Esophagus mucosa (tissue), 1 donor: ENCODE data around the gene GDPD5. TPM values are rescaled to one million over a fixed set of nuclear protein-coding genes. Genes with fewer than 3 reads are reported as not detected.

Source experiments
- ATAC-seq: fragments of 200-7000 bp; cut with Tn5 transposase; one replicate; pipeline ENCODE4 v1.9.1; 2020
- total RNA-seq: library from RNA; stranded (reverse); gene quantifications from one replicate; pipeline ENCODE4 v1.2.4, GENCODE V29; 2023
- donor health status: DM: yes; HTN: yes; CAD: no.

Gene GDPD5, protein sequence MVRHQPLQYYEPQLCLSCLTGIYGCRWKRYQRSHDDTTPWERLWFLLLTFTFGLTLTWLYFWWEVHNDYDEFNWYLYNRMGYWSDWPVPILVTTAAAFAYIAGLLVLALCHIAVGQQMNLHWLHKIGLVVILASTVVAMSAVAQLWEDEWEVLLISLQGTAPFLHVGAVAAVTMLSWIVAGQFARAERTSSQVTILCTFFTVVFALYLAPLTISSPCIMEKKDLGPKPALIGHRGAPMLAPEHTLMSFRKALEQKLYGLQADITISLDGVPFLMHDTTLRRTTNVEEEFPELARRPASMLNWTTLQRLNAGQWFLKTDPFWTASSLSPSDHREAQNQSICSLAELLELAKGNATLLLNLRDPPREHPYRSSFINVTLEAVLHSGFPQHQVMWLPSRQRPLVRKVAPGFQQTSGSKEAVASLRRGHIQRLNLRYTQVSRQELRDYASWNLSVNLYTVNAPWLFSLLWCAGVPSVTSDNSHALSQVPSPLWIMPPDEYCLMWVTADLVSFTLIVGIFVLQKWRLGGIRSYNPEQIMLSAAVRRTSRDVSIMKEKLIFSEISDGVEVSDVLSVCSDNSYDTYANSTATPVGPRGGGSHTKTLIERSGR
- total RNA-seq, result 1.0 TPM

DNA sequence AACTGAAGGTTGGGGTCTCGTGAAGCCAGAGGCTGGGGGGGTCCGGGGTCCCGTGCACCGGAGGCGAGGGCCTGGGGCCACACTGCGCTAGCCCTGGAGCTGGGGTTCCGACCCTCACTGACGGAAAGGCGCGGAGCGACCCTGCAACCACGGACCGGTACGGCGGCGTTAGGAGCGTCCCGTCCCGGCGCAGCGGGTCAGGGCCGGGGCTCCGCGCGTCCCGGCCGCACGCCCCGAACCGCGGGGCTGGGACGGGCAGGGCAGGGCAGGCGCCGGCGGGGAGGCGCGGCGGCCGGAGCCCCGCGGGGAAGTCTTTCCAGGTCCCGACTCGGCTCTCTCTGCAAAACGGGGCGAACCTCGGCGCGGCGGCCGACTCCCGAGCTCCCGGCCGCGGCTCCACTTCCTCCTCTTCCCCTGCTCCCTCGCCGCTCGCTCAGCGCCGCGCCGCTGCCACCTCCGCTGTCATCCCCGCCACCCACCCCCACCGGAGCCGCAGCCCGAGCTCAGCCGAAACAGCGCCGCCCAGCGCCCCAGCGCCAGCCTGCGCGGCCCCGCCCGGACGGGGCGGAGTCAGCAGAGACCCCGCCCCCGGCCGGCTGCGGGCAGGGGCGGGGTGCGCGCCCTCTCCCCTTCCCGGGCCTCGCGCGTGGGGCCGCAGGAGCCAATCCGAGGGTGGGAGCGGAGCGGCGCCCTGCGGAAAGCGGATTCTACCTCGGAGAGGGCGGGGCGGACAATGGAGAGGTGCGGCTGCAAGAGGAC lies at the start of gene GDPD5:
GDPD5 (minus strand) TSS at position 509 of the 759 bp plus-strand sequence. CDS start 48,206 bp downstream, outside the sequence.
- ATAC-seq, result peak; percentile 93

DNA sequence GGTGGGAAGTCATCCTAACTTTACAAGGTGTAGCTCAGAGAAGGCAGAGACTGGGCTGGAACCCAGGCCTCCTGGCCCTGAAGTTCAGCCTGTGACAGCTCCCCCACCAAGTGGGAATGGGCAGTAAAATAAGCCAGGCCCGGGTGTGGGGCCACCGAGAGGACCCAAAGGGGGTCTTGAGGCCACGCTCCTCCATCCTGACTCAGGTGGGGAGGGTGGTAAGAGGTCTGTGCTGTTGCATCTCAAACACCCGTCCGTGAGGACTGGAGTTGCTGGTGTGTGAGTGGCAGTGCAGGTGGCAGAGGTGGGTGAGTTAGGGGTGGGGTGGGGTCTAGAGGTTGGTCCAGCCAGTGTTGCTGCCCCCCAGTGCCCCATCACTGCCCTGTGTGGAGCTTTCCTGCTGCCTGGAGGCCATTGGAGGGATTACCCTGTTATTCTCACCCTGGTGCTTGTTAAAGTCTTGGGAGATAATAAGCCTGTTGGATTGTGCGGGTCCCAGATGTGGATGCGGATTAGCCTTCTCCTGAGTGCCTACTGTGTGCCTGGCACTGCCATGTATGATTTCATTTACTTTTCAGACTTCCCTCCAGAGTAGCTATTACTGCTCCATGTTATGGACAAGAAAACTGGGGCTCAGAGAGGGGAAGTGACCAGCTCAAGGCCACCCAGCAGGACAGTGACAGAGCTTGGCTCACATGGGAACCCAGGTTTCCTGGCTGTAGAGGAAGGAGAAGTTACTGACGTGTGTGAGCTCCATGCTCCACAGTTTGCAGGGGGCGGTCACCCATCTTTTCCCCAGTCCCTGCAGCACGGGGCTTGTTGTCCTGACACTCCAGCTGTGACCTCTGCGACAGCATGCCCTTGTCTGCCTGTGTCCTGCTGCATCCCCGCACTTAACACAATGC lies 49.2 kb upstream of the GDPD5 start:
- no peak for ATAC-seq

DNA sequence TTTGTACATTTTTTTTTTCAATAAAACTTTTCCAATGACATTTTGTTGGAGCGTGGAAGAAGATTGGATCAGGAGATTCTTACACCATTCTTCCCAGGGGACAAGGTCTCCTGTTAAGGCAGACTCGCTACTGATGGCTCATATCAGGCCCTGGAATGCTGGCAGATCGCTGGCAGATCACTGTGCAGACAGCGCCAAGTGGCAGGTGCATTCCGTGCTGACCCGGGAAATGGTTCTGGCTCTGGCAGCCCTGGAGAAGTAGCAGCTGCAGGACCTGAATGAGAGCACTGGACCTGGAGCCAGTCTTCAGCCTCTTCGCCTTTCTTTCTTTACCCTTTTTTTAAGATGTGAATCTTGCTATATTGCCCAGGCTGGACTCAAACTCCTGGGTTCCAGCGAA lies 47.0 kb upstream of the GDPD5 start:
- no peak for ATAC-seq

DNA sequence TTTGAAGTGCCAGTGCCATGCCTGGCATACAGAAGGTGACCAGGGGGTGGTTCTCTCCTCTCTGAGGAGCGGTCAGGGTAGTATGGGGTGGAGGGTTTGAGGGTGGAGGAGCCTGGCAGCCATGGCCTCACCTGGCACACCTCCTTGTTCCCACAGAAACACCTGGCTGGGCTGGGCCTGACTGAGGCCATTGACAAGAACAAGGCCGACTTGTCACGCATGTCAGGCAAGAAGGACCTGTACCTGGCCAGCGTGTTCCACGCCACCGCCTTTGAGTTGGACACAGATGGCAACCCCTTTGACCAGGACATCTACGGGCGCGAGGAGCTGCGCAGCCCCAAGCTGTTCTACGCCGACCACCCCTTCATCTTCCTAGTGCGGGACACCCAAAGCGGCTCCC lies 45.9 kb upstream of the GDPD5 start:
- ATAC-seq, result peak; percentile 72

DNA sequence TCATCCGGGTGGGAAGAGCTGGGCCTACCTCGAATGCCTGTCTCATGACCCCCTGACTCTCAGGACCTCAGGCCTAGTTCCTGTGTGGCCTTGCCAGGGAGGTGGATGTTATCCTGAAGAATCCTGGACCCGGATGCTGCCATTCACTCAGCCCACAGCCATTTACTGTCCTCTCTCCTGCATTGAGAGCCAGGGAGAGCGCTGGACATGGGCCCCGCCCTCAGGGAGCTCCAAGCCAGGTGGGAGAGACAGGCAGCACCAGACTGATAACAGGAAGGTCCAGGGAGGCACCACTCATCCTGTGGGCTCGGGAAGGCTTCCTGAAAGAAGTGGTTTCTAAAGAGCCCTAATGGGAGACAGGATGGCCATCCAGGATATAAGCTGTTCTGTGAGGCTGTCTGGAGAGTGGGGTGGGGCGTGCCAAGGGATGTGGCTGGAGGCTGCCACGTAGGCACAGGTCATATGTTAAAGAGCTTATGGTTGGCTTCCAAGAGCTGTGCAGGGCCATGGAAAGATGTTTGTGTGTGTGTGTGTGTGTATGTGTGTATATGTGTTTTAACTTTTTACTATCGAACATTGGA lies 44.9 kb upstream of the GDPD5 start:
- peak; percentile 26 for ATAC-seq

DNA sequence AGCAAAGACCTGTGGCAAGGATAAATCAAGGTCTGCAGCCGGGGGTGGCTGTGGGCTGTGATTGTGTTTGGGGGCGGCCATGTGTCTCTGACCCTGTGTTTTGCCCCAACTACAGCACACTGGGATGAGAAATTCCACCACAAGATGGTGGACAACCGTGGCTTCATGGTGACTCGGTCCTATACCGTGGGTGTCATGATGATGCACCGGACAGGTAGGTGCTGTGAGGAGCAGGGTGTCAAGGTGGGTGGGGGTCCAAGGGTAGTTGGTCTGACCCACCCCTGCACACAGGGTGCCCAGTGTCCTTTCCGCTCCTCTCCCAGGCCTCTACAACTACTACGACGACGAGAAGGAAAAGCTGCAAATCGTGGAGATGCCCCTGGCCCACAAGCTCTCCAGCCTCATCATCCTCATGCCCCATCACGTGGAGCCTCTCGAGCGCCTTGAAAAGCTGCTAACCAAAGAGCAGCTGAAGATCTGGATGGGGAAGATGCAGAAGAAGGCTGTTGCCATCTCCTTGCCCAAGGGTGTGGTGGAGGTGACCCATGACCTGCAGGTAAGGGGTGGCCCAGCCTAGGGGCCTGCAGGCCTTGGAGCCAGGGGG lies 43.0 kb upstream of the GDPD5 start:
- no peak for ATAC-seq

DNA sequence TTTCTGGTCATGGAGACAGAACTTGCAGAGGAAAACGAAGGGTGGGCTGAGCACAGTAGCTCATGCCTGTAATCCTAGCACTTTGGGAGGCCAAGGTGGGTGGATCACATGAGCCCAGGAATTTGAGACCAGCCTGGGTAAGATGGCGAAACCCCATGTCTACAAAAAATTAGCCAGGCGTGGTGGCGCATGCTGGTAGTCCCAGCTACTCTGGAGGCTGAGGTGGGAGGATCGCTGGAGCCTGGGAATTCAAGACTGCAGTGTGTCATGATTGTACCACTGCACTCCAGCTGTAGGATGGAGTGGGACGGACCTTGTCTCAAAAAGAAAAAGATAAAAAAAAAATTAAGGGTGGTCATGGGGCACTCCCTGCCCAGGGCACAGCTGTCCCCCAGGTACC lies 42.2 kb upstream of the GDPD5 start:
- ATAC-seq, result no peak

DNA sequence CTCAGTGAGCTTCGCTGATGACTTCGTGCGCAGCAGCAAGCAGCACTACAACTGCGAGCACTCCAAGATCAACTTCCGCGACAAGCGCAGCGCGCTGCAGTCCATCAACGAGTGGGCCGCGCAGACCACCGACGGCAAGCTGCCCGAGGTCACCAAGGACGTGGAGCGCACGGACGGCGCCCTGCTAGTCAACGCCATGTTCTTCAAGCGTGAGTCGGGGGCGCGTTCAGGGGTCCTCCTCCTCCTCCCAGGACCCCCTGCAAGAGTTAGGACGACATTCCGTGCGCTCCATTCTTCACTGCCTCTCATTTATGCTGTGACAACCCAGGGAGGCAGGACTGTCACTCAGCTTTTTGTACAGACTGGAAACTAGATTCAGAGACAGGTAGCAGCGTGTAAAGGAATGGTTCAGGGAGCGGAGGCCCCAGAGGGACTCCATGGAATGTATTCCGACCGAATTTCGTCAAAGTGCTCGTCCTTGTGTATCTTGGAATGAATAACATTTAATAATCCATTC lies 41.1 kb upstream of the GDPD5 start:
- ATAC-seq, result no peak

DNA sequence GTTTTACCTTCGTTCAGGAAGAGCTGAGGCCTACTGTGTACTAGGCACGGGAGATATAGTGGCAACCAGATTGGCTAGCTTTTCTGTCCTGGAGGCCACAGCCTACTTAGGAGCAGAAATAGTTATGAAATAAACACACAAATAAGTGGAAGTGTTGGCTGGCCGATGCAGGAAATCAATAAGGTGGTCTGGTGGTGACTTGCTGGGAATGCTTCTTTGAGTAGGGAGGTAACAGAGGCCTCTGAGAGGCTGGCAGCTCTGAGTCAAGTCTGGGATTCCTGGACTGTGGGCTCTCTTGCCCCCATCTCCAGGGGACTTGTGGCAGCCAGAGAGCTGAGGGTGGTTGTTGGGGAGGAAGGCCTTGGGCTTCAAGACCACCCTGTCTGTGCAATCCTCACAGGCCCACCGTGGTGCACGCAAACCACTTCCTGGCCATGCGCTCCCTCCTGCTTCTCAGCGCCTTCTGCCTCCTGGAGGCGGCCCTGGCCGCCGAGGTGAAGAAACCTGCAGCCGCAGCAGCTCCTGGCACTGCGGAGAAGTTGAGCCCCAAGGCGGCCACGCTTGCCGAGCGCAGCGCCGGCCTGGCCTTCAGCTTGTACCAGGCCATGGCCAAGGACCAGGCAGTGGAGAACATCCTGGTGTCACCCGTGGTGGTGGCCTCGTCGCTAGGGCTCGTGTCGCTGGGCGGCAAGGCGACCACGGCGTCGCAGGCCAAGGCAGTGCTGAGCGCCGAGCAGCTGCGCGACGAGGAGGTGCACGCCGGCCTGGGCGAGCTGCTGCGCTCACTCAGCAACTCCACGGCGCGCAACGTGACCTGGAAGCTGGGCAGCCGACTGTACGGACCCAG lies 40.4 kb upstream of the GDPD5 start:
- no peak for ATAC-seq

DNA sequence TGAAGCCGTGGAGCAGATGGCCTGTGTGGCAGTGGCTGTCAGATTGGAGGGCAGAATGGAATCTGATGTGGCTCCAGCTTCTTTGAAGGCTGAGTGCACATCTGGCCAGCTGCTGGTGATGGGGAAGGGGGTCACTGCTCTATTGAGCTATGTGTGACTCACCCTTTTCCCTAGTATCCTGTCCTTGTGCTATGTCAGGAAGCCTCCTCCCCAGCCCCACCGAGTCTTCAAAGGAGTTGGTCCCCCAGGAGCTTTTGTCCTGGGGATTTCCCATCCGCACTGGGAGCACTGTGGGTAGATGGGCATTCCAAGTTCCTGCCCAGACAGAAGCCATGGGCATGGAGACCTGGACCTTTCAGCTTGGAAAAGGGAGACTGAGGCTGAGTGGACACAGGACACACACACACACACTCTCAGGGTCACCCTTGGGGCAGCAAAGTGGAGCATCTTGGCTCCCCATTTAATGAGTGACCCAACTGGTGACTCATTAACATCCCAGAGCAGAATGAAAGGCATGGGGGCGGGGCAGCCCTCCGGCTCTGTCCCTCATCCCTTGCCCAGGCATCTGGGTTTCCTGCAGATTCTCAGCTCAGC lies 39.6 kb upstream of the GDPD5 start:
- peak; percentile 20 for ATAC-seq

DNA sequence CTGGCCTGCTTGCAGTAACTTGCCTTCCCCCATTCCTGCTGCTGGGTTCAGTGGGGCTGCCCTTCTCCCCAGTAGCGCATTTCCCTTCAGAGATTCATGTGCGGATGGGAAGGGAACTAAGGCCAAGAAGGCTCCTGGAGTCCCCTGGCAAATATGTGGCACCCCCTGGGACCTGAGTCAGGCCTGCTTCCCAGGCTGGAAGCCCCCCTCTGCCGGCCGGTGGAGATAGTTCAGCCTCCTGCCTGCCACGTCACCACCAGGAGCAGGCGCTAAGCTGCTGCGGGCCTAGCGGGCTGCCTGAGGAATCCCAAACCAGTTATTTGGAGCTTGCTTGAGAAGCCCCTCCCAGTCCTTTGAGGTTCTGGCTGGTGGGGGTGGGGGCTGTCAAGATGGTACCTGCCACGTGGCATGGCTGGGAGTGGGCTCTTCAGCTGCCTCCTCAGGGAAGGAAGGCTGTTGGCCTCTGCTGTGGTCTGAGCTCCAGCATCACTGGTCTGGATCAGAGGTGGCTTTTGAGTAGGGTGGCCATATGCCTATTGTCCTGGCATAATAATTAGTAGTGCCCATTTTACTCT lies 38.3 kb upstream of the GDPD5 start:
- peak; percentile 48 for ATAC-seq

DNA sequence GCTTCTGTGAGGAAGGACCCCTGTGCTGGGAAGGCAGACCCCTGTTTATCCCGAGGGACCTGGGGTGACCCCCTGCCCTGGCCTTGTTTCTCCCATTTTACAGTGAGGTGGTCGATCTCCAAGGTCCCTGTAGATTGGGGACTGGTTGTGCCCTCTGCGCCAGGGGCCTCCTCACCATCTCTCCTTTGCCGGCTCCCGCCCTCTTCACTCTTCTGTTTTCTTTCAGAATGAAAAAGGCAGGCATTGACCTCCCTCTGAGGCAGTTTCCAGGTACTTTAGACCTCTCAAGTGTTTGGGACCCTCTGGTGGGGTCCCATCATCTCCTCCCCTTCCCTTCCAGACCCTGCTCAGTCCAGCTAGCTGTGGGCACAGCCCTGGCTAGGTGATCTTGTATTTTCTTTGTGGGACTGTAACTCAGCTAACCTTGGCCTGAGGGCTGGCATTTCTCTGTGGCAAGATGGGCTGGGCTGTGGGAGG lies 37.8 kb upstream of the GDPD5 start:
- no peak for ATAC-seq

DNA sequence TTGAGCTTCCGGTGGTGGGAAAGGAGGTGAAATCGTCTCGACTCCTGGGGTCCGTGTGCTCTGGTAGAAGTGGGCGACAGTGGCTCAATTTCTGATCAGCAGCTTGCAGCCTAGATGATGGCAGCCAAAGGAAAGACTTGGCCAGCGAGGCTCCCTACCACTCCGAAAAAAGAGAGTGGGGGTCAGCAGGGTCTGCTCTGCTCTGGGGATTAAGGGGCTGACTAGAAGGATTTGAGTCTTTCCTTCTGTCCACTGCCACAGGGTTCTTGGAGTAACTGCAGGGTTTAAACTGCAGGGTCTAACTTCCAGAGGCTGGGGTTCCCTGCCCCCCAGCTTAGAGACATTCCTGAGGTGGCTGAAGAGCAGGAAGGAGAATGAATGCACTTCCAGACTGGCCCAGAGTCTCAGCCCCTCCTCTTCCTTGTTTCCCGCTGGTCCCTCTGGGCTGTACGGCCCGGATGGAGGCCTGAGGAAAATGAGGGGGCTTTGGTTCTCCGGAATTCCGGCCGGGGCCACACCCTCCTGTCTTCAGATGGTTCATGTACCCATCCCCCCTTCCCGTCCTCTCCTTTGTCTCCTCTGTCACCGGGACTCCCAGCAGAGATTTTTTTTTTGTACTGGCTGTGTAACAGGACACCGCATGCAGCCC lies 37.2 kb upstream of the GDPD5 start:
- ATAC-seq, result peak; percentile 25

DNA sequence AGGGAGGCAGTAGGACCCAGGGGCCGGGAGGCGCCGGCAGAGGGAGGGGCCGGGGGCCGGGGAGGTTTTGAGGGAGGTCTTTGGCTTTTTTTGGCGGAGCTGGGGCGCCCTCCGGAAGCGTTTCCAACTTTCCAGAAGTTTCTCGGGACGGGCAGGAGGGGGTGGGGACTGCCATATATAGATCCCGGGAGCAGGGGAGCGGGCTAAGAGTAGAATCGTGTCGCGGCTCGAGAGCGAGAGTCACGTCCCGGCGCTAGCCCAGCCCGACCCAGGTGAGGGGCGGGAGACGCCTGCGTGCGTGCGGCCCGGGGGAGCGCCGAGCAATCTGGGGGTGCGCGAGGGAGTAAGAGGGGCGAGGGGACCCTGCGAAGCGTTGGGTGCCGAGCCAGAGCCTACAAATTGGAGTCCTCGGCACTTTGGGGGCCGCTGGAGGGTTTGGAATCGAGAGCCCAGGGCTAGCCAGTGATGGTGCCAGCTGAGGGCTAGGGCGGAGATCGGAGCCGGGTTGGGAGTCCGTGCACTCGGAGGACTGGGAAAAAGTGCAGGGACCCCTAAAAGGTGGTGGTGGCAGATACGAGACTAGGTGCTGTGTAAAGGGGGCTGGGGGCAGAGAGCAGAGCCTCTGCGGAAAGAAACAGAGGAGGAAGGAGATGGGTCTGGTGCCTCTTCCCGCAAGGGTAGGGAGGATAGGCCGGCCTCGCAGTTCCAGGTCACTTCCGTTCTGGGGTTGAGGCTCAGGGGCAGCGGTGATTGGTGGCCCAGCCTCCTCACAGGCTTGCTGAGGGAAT lies 36.5 kb upstream of the GDPD5 start, which contains the start of gene SERPINH1:
SERPINH1 (plus strand) TSS at position 206 of the 788 bp plus-strand sequence. CDS start 4,097 bp downstream, outside the sequence.
- peak; percentile 71 for ATAC-seq

DNA sequence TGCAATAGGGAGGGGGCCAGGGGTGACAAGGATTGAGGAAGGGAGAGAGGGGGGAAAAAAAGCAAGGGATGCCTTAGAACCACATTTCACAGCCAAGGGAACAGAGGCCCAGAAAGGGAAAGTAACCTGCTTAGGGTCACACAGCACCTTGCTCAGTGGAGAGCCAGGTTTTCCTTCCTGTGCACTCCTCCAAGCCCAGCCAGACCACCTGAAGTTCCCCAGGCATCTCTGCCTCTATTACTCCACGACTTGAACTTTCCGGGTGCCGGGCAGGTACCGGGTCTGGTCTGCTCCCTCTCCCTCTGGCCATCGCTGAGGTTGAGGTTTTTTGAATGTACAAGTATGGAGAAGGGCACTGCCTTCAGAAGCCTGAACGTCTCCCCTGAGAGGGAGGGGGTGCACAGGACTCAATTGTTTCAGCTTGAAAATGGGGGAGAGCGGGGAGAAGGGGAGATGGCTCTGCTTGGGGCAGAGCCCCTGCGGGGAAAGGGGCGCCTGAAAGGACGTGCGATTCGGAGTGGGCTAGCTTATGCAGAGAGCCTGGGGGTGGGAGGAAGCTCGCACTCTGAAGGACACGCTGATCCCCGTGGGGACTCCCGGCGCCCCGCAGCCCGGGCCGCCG lies 35.8 kb upstream of the GDPD5 start:
- ATAC-seq, result no peak

DNA sequence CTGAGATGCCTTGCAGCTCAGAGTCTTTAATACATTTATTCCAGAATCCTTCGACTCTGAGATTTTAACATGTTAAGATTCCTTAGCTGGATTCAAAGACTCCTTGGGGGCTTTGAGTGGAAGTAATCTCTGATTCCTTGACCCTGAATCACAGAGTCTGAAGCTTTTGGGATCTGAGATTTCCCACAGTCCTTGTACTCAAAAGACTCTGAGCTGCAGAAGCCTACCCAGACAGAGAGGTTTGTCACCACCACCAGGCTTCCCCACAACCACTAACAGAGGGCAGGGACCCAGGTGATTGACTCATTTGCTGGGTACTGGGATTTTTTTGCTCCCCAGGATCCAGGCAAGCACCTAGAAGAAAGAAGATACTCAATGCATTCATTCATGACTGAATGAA lies 34.9 kb upstream of the GDPD5 start:
- ATAC-seq, result no peak
